OCI-LY7 (cell line): ENCODE results near the gene GBA2. TPM values are rescaled to one million over a fixed set of nuclear protein-coding genes. Genes with fewer than 3 reads are reported as not detected.

Experiments used
- BruUV-seq: library from RNA; stranded (reverse); fragments of 400-500 nt; replicated peaks from 2 replicates; lab custom pipeline; 2021; lab: Mats Ljungman, UMichigan
- CTCF ChIA-PET: fragments of 300-600 bp; sonication (Branson Sonifier 250); formaldehyde crosslinking; loops from one replicate; lab custom pipeline; 2022; ENCODE audit warnings: antibody characterized with exemption; ENCODE audit not compliant: unreplicated experiment; lab: Charles Lee
- POLR2A ChIA-PET: fragments of 300-600 bp; sonication (Branson Sonifier 250); formaldehyde crosslinking; loops from one replicate; lab custom pipeline; 2022; ENCODE audit warnings: antibody characterized with exemption; lab: Charles Lee
- DNase-seq: peaks from one replicate; pipeline ENCODE4 v3.0.0-alpha.2; 2015; ENCODE audit warnings: low spot score
- H2AFZ ChIP-seq: fragments of 200-600 bp; sonication (generic), shearing (Covaris generic); 2 replicates; pipeline ENCODE4 v1.6.1; 2014; ENCODE audit warnings: mild to moderate bottlenecking, antibody characterized with exemption, low read length, moderate library complexity
- H3K27ac ChIP-seq: fragments of 200-600 bp; sonication (generic); 2 replicates; pipeline ENCODE4 v1.5.1; 2014; ENCODE audit warnings: mixed run types, low read depth, mild to moderate bottlenecking, moderate library complexity, low read length, inconsistent platforms; ENCODE audit not compliant: poor library complexity, severe bottlenecking
- H3K36me3 ChIP-seq: fragments of 200-600 bp; sonication (generic); 2 replicates; pipeline ENCODE4 v1.6.1; 2014; ENCODE audit warnings: mild to moderate bottlenecking, antibody characterized with exemption, low read length, moderate library complexity, mixed read lengths; ENCODE audit not compliant: insufficient read depth
- H3K4me1 ChIP-seq: fragments of 200-600 bp; sonication (generic); 2 replicates; pipeline ENCODE4 v1.5.1; 2014; ENCODE audit warnings: mild to moderate bottlenecking, low read length; ENCODE audit not compliant: insufficient read depth, poor library complexity, severe bottlenecking
- H3K4me2 ChIP-seq: fragments of 200-600 bp; sonication (generic); 2 replicates; pipeline ENCODE4 v1.6.1; 2014; ENCODE audit warnings: mild to moderate bottlenecking, low read length
- H3K4me3 ChIP-seq: fragments of 200-600 bp; sonication (generic); 2 replicates; pipeline ENCODE4 v1.5.1; 2014; ENCODE audit warnings: mild to moderate bottlenecking, low read depth, low read length; ENCODE audit not compliant: poor library complexity, severe bottlenecking
- H3K79me2 ChIP-seq: fragments of 200-600 bp; sonication (generic); 2 replicates; pipeline ENCODE4 v1.6.1; 2016; ENCODE audit warnings: low read depth, mild to moderate bottlenecking, low read length, moderate library complexity, mixed read lengths; ENCODE audit not compliant: insufficient read depth
- H3K9me2 ChIP-seq: fragments of 200-600 bp; sonication (generic); 2 replicates; pipeline ENCODE4 v1.6.1; 2016; ENCODE audit warnings: mild to moderate bottlenecking, low read length, mixed read lengths; ENCODE audit not compliant: insufficient read depth
- H3K9me3 ChIP-seq: fragments of 200-600 bp; sonication (generic); 2 replicates; pipeline ENCODE4 v1.6.1; 2014; ENCODE audit warnings: mild to moderate bottlenecking, mixed run types, low read length, mixed read lengths
- H4K20me1 ChIP-seq: fragments of 200-600 bp; sonication (generic); 2 replicates; pipeline ENCODE4 v1.6.1; 2014; ENCODE audit warnings: mild to moderate bottlenecking, antibody characterized with exemption, low read length, moderate library complexity, mixed read lengths; ENCODE audit not compliant: insufficient read depth
- EZH2phosphoT487 ChIP-seq: fragments of 200-600 bp; sonication (generic); IDR thresholded peaks from 2 replicates; pipeline ENCODE4 v1.6.1; 2018; ENCODE audit warnings: low read depth, borderline replicate concordance, mild to moderate bottlenecking, mixed run types, antibody characterized with exemption, low read length, moderate library complexity, mixed read lengths
- intact Hi-C: fragments of 100-400 bp; cut with micrococcal nuclease; formaldehyde crosslinking; loops from one replicate; pipeline ENCODE4 v1.10.0; 2022; ENCODE audit not compliant: unreplicated experiment
- total RNA-seq, 2 experiments: library from RNA; depleted of rRNA in 1 of 2; stranded (reverse); fragments of >200 nt in 1 of 2; shearing (Covaris generic) in 1 of 2; gene quantifications; 2 replicates each; pipeline ENCODE4 v1.2.3, GENCODE V29; 2014 to 2022
- TF ChIP-seq, protein P1 (sequence below): fragments of 200-600 bp; sonication (generic); conservative IDR thresholded peaks from 2 replicates; pipeline ENCODE4 v1.5.1; 2014; ENCODE audit warnings: mild to moderate bottlenecking, antibody characterized with exemption, low read length, moderate library complexity, mixed read lengths

The GBA2 gene
- total RNA-seq, 2 experiments from 2014 or later: 66.0 to 68.2 TPM

DNA sequence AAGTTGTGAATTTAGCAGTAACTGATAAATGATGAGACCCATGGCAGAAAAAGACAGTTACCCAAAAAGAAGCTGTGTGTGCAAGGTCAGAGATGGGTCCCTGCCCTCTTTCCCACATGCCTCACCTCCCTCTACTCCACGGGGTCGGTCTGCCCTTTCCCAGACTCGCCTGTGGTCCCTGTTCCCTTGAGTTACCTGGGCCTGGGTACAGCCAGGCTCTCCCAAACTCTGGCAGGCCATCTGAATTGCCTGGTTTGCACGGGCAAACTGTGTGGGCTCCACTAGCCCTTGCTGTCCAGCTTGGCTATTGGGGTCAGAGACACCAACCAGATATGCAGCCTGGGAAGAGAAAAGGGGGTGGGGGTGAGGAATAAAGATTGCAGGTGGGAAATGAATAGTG, 40.9 kb downstream of the GBA2 start:
- no peak overlapping the region for H2AFZ ChIP-seq
- no peaks in the 10 kb centered on the region for H4K20me1 ChIP-seq
- intact Hi-C loops: no loop called here
- no peak overlapping the region for H3K4me3 ChIP-seq
- H3K4me2 ChIP-seq: no peak overlapping the region
- no peak for TF ChIP-seq EZH2phosphoT487
- TF ChIP-seq, protein P1, sequence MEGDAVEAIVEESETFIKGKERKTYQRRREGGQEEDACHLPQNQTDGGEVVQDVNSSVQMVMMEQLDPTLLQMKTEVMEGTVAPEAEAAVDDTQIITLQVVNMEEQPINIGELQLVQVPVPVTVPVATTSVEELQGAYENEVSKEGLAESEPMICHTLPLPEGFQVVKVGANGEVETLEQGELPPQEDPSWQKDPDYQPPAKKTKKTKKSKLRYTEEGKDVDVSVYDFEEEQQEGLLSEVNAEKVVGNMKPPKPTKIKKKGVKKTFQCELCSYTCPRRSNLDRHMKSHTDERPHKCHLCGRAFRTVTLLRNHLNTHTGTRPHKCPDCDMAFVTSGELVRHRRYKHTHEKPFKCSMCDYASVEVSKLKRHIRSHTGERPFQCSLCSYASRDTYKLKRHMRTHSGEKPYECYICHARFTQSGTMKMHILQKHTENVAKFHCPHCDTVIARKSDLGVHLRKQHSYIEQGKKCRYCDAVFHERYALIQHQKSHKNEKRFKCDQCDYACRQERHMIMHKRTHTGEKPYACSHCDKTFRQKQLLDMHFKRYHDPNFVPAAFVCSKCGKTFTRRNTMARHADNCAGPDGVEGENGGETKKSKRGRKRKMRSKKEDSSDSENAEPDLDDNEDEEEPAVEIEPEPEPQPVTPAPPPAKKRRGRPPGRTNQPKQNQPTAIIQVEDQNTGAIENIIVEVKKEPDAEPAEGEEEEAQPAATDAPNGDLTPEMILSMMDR: no peak
- no peaks in the 10 kb centered on the region for H3K4me1 ChIP-seq
- H3K9me2 ChIP-seq: no peaks in the 10 kb centered on the region
- H3K79me2 ChIP-seq: no peaks in the 10 kb centered on the region
- H3K36me3 ChIP-seq: peaks cover 96% of the 10 kb centered on the region
- no peak for DNase-seq
- no peak overlapping the region for H3K27ac ChIP-seq
- BruUV-seq: no TSS peak
- POLR2A ChIA-PET: interaction anchor here (1.2 kb wide), 1 partner anchor 27 kb away, joined by 3 read pairs; no protein-coding TSS in a partner anchor
- no peaks in the 10 kb centered on the region for H3K9me3 ChIP-seq
- CTCF ChIA-PET: no interaction called here

DNA sequence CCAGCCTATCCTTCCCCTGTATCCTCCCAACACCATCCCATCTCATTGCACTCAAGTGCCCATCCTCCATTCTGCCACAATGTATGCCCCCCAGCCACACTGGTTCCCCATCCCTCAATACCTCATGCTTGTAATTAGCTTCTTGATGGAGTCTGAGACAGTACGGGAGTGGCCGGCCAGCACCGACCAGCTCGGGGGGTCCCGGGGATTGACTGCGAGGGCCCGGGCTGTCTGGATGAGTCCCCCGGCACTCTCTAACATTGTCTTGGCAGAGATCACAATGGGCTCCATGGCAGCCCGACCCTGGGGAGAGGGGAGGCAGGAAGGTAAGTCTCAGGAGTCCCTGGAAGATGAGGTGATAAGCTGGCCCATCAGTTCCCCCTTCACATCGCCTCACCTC, 42.1 kb downstream of the GBA2 start:
- Histone ChIP-seq H3K36me3 (peaks cover 96% of the 10 kb centered on the region), H3K9me3 (no peaks in the 10 kb centered on the region), H3K9me2 (no peaks in the 10 kb centered on the region), H3K4me3 (no peak overlapping the region), H4K20me1 (no peaks in the 10 kb centered on the region), H3K27ac (no peak overlapping the region), H3K4me2 (no peak overlapping the region), H3K4me1 (no peaks in the 10 kb centered on the region), H3K79me2 (no peaks in the 10 kb centered on the region), H2AFZ (no peak overlapping the region)
- no TSS peak for BruUV-seq
- intact Hi-C loops: no loop called here
- ChIA-PET CTCF (no interaction called here), POLR2A (no interaction called here)
- DNase-seq: no peak
- no peak for TF ChIP-seq EZH2phosphoT487
- TF ChIP-seq, protein P1: no peak

DNA sequence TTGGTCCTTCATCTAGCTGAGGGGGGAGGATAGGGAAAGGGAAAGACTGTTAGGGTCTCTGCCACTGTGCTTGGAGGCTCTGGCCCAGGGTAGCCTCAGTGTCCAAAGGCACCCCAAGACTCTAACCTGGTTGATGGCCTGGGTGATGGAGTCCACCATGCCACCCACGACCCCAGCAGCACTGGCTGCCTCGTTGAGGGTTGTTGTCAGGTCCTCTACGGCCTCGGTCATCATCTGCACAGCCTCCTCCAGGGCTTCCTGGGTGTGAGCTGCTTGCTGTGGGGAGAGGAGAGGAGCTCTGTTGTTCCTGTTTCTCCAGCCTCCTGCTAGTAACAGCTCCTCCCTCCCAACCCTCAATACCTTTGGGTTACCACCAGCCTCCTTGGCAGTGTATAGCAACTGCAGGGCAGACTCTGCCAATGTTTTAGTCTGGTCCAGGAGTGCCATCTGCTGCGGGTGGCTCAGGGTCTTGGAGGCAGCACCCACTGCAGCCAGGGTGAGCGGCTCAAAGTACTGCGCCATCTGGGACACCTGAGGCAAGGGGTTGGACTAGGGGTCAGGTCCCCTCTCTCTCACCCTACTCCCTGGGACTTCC, 43.1 kb downstream of the GBA2 start:
- no peaks in the 10 kb centered on the region for H3K9me3 ChIP-seq
- no peaks in the 10 kb centered on the region for H3K4me1 ChIP-seq
- H3K79me2 ChIP-seq: no peaks in the 10 kb centered on the region
- H2AFZ ChIP-seq: no peak overlapping the region
- H3K4me2 ChIP-seq: no peak overlapping the region
- ChIA-PET POLR2A (no interaction called here), CTCF (no interaction called here)
- TSS peak; percentile 71 for BruUV-seq
- H3K4me3 ChIP-seq: no peak overlapping the region
- H4K20me1 ChIP-seq: no peaks in the 10 kb centered on the region
- intact Hi-C loops: no loop called here
- no peaks in the 10 kb centered on the region for H3K9me2 ChIP-seq
- DNase-seq: no peak
- H3K36me3 ChIP-seq: peaks cover 96% of the 10 kb centered on the region
- no peak for TF ChIP-seq EZH2phosphoT487
- TF ChIP-seq, protein P1: no peak
- no peak overlapping the region for H3K27ac ChIP-seq
